Ishikawa (cell line): ENCODE data around the gene CALU.

ENCODE experiments used
- CEBPB ChIP-seq: IDR thresholded peaks from 2 replicates; pipeline ENCODE4 v1.6.1; 2012
- CREB1 ChIP-seq: IDR thresholded peaks from 2 replicates; pipeline ENCODE4 v1.6.1; 2012; ENCODE audit warnings: low read depth
- EGR1 ChIP-seq: IDR thresholded peaks from 2 replicates; pipeline ENCODE4 v1.6.1; 2012
- EP300 ChIP-seq: IDR thresholded peaks from 2 replicates; pipeline ENCODE4 v1.6.1; 2012; ENCODE audit warnings: borderline replicate concordance
- FOXM1 ChIP-seq: IDR thresholded peaks from 2 replicates; pipeline ENCODE4 v1.6.1; 2012; ENCODE audit warnings: low read depth, borderline replicate concordance
- NFIC ChIP-seq: IDR thresholded peaks from 2 replicates; pipeline ENCODE4 v1.6.1; 2012
- RAD21 ChIP-seq: IDR thresholded peaks from 2 replicates; pipeline ENCODE4 v1.6.1; 2012; ENCODE audit warnings: low read depth
- TAF1 ChIP-seq: IDR thresholded peaks from 2 replicates; pipeline ENCODE4 v1.6.1; 2012; ENCODE audit warnings: low read depth, mild to moderate bottlenecking
- TCF12 ChIP-seq: IDR thresholded peaks from 2 replicates; pipeline ENCODE4 v1.6.1; 2012; ENCODE audit warnings: low read depth
- TEAD4 ChIP-seq: IDR thresholded peaks from 2 replicates; pipeline ENCODE4 v1.6.1; 2012
- YY1 ChIP-seq: IDR thresholded peaks from 2 replicates; pipeline ENCODE4 v1.6.1; 2012; ENCODE audit warnings: low read depth
- TF ChIP-seq, protein P1 (sequence below): IDR thresholded peaks from 2 replicates; pipeline ENCODE4 v1.6.1; 2012; ENCODE audit warnings: low read depth, mild to moderate bottlenecking
- TF ChIP-seq, protein P2 (sequence below): IDR thresholded peaks from 2 replicates; pipeline ENCODE4 v1.6.1; 2012

DNA sequence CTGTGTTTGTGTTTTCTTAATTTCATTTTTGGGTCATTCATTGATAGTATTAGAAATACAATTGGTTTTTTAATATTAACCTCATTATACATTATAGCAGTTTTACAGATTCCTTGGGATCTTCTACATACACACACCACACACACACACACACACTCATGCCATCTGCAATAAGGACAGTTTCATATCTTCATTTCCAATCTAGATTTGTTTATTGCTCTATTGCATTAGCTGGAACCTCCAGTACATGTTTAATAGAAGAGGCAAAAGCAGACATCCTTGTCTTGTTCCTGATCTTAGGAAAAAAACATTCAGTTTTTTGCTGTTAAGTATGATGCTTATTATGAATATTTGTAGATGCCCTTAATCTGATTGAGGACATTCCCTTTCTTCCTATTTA is 17.8 kb upstream of the CALU start:
- TF ChIP-seq EP300: no peak
- TF ChIP-seq, protein P1, sequence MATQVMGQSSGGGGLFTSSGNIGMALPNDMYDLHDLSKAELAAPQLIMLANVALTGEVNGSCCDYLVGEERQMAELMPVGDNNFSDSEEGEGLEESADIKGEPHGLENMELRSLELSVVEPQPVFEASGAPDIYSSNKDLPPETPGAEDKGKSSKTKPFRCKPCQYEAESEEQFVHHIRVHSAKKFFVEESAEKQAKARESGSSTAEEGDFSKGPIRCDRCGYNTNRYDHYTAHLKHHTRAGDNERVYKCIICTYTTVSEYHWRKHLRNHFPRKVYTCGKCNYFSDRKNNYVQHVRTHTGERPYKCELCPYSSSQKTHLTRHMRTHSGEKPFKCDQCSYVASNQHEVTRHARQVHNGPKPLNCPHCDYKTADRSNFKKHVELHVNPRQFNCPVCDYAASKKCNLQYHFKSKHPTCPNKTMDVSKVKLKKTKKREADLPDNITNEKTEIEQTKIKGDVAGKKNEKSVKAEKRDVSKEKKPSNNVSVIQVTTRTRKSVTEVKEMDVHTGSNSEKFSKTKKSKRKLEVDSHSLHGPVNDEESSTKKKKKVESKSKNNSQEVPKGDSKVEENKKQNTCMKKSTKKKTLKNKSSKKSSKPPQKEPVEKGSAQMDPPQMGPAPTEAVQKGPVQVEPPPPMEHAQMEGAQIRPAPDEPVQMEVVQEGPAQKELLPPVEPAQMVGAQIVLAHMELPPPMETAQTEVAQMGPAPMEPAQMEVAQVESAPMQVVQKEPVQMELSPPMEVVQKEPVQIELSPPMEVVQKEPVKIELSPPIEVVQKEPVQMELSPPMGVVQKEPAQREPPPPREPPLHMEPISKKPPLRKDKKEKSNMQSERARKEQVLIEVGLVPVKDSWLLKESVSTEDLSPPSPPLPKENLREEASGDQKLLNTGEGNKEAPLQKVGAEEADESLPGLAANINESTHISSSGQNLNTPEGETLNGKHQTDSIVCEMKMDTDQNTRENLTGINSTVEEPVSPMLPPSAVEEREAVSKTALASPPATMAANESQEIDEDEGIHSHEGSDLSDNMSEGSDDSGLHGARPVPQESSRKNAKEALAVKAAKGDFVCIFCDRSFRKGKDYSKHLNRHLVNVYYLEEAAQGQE: no peak
- TF ChIP-seq RAD21: no peak
- TF ChIP-seq, protein P2, sequence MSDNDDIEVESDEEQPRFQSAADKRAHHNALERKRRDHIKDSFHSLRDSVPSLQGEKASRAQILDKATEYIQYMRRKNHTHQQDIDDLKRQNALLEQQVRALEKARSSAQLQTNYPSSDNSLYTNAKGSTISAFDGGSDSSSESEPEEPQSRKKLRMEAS: no peak
- TF ChIP-seq CEBPB: no peak
- TF ChIP-seq FOXM1: no peak
- no peak for TF ChIP-seq TEAD4
- no peak for TF ChIP-seq TAF1
- TF ChIP-seq CREB1: no peak
- no peak for TF ChIP-seq TCF12
- no peak for TF ChIP-seq EGR1
- no peak for TF ChIP-seq NFIC
- TF ChIP-seq YY1: no peak
